Suprapubic skin (tissue), 4 donors: ENCODE results near the gene MAVS.

Source experiments
- CTCF ChIP-seq, 2 donors: fragments of 200-600 bp in 1 of 2; fragments of 450-650 bp in 1 of 2; sonication (generic) in 1 of 2; IDR thresholded peaks; one replicate each; pipeline ENCODE4 v1.5.1; 2016 to 2019; ENCODE audit warnings: antibody characterized with exemption in 2 of 2, mild to moderate bottlenecking in 1 of 2, moderate library complexity in 1 of 2
- POLR2A ChIP-seq, 2 donors: fragments of 450-650 bp; IDR thresholded peaks; one replicate each; pipeline ENCODE4 v1.6.1; 2017; ENCODE audit warnings: antibody characterized with exemption in 2 of 2, mild to moderate bottlenecking in 2 of 2, moderate library complexity in 2 of 2
- POLR2AphosphoS5 ChIP-seq, 3 donors: sonication (generic); formaldehyde crosslinking; IDR thresholded peaks; one replicate each; pipeline ENCODE4 v1.6.1; 2017; ENCODE audit warnings: antibody characterized with exemption in 3 of 3

GRCh38 chr20:3823881-3824280, 22.8 kb upstream of the MAVS start:
- TF ChIP-seq POLR2A (IDR thresholded peaks at IDR 0.05) (no peak), POLR2AphosphoS5 (IDR thresholded peaks at IDR 0.05) (no peak), CTCF (IDR thresholded peaks at IDR 0.05) (no peak)
